LoVo (cell line): ENCODE data around the gene TLL2.
"Not testable (repeated sequence)": the region's sequence is repeated elsewhere in the genome, so short reads cannot be mapped to it uniquely, and the experiment has no call there.

Experiments
- DNase-seq: peaks from one replicate; pipeline ENCODE4 v3.0.0-alpha.2; 2016; ENCODE audit warnings: low spot score

TLL2 gene

GRCh38 chr10:96513698-96514561, at the start of gene TLL2:
Gene TLL2 (minus strand): TSS chr10:96513926. CDS start chr10:96513685, 241 bp downstream.
- peak; percentile 88 for DNase-seq

GRCh38 chr10:96560966-96561887, 47.5 kb upstream of the TLL2 start:
- no peak for DNase-seq

GRCh38 chr10:96560489-96560888, 46.8 kb upstream of the TLL2 start:
- DNase-seq = no peak

- DNase-seq = no peak
These were observed 42.3 kb upstream of the TLL2 start for GRCh38 chr10:96556003-96556402.

- no peak for DNase-seq
These were observed 41.6 kb upstream of the TLL2 start for GRCh38 chr10:96555330-96555729.

GRCh38 chr10:96548589-96548988, 34.9 kb upstream of the TLL2 start:
- DNase-seq = no peak

- DNase-seq = not testable (repeated sequence)
These were observed 31.8 kb upstream of the TLL2 start for GRCh38 chr10:96545558-96545957.

- no peak for DNase-seq
These were observed 28.2 kb upstream of the TLL2 start for GRCh38 chr10:96541921-96542320.

GRCh38 chr10:96540240-96540639, 26.5 kb upstream of the TLL2 start:
- no peak for DNase-seq

GRCh38 chr10:96538683-96539082, 25.0 kb upstream of the TLL2 start:
- no peak for DNase-seq

- no peak for DNase-seq
These were observed 22.4 kb upstream of the TLL2 start for GRCh38 chr10:96536129-96536528.

GRCh38 chr10:96532523-96532922, 18.8 kb upstream of the TLL2 start:
- DNase-seq = peak; percentile 62

- DNase-seq = no peak
These were observed 16.0 kb upstream of the TLL2 start for GRCh38 chr10:96529634-96530279.

- no peak for DNase-seq
These were observed 11.0 kb upstream of the TLL2 start for GRCh38 chr10:96524741-96525140.

GRCh38 chr10:96517284-96517683, 3.6 kb upstream of the TLL2 start:
- DNase-seq = no peak

- no peak for DNase-seq
These were observed 2.6 kb upstream of the TLL2 start for GRCh38 chr10:96516337-96516736.

GRCh38 chr10:96513305-96513697, 425 bp downstream of the TLL2 start:
- no peak for DNase-seq

- DNase-seq = peak; percentile 17
These were observed 1.0 kb downstream of the TLL2 start for GRCh38 chr10:96512524-96513304.

- peak; percentile 50 for DNase-seq
These were observed 2.4 kb downstream of the TLL2 start for GRCh38 chr10:96511044-96511945.

GRCh38 chr10:96509017-96509641, 4.6 kb downstream of the TLL2 start:
- DNase-seq = no peak
